OCI-LY7 (cell line): ENCODE data around the gene ST6GALNAC6. TPM values are rescaled to one million over a fixed set of nuclear protein-coding genes. Genes with fewer than 3 reads are reported as not detected.

Experiments
- BruUV-seq: library from RNA; stranded (reverse); fragments of 400-500 nt; replicated peaks from 2 replicates; lab custom pipeline; 2021; lab: Mats Ljungman, UMichigan
- CTCF ChIA-PET: fragments of 300-600 bp; sonication (Branson Sonifier 250); formaldehyde crosslinking; loops from one replicate; lab custom pipeline; 2022; ENCODE audit warnings: antibody characterized with exemption; ENCODE audit not compliant: unreplicated experiment; lab: Charles Lee
- POLR2A ChIA-PET: fragments of 300-600 bp; sonication (Branson Sonifier 250); formaldehyde crosslinking; loops from one replicate; lab custom pipeline; 2022; ENCODE audit warnings: antibody characterized with exemption; lab: Charles Lee
- DNase-seq: peaks from one replicate; pipeline ENCODE4 v3.0.0-alpha.2; 2015; ENCODE audit warnings: low spot score
- H2AFZ ChIP-seq: fragments of 200-600 bp; sonication (generic), shearing (Covaris generic); 2 replicates; pipeline ENCODE4 v1.6.1; 2014; ENCODE audit warnings: mild to moderate bottlenecking, antibody characterized with exemption, low read length, moderate library complexity
- H3K27ac ChIP-seq: fragments of 200-600 bp; sonication (generic); 2 replicates; pipeline ENCODE4 v1.5.1; 2014; ENCODE audit warnings: mixed run types, low read depth, mild to moderate bottlenecking, moderate library complexity, low read length, inconsistent platforms; ENCODE audit not compliant: poor library complexity, severe bottlenecking
- H3K36me3 ChIP-seq: fragments of 200-600 bp; sonication (generic); 2 replicates; pipeline ENCODE4 v1.6.1; 2014; ENCODE audit warnings: mild to moderate bottlenecking, antibody characterized with exemption, low read length, moderate library complexity, mixed read lengths; ENCODE audit not compliant: insufficient read depth
- H3K4me1 ChIP-seq: fragments of 200-600 bp; sonication (generic); 2 replicates; pipeline ENCODE4 v1.5.1; 2014; ENCODE audit warnings: mild to moderate bottlenecking, low read length; ENCODE audit not compliant: insufficient read depth, poor library complexity, severe bottlenecking
- H3K4me2 ChIP-seq: fragments of 200-600 bp; sonication (generic); 2 replicates; pipeline ENCODE4 v1.6.1; 2014; ENCODE audit warnings: mild to moderate bottlenecking, low read length
- H3K4me3 ChIP-seq: fragments of 200-600 bp; sonication (generic); 2 replicates; pipeline ENCODE4 v1.5.1; 2014; ENCODE audit warnings: mild to moderate bottlenecking, low read depth, low read length; ENCODE audit not compliant: poor library complexity, severe bottlenecking
- H3K79me2 ChIP-seq: fragments of 200-600 bp; sonication (generic); 2 replicates; pipeline ENCODE4 v1.6.1; 2016; ENCODE audit warnings: low read depth, mild to moderate bottlenecking, low read length, moderate library complexity, mixed read lengths; ENCODE audit not compliant: insufficient read depth
- H3K9me2 ChIP-seq: fragments of 200-600 bp; sonication (generic); 2 replicates; pipeline ENCODE4 v1.6.1; 2016; ENCODE audit warnings: mild to moderate bottlenecking, low read length, mixed read lengths; ENCODE audit not compliant: insufficient read depth
- H3K9me3 ChIP-seq: fragments of 200-600 bp; sonication (generic); 2 replicates; pipeline ENCODE4 v1.6.1; 2014; ENCODE audit warnings: mild to moderate bottlenecking, mixed run types, low read length, mixed read lengths
- H4K20me1 ChIP-seq: fragments of 200-600 bp; sonication (generic); 2 replicates; pipeline ENCODE4 v1.6.1; 2014; ENCODE audit warnings: mild to moderate bottlenecking, antibody characterized with exemption, low read length, moderate library complexity, mixed read lengths; ENCODE audit not compliant: insufficient read depth
- CTCF ChIP-seq: fragments of 200-600 bp; sonication (generic); conservative IDR thresholded peaks from 2 replicates; pipeline ENCODE4 v1.5.1; 2014; ENCODE audit warnings: mild to moderate bottlenecking, antibody characterized with exemption, low read length, moderate library complexity, mixed read lengths
- EZH2phosphoT487 ChIP-seq: fragments of 200-600 bp; sonication (generic); IDR thresholded peaks from 2 replicates; pipeline ENCODE4 v1.6.1; 2018; ENCODE audit warnings: low read depth, borderline replicate concordance, mild to moderate bottlenecking, mixed run types, antibody characterized with exemption, low read length, moderate library complexity, mixed read lengths
- intact Hi-C: fragments of 100-400 bp; cut with micrococcal nuclease; formaldehyde crosslinking; loops from one replicate; pipeline ENCODE4 v1.10.0; 2022; ENCODE audit not compliant: unreplicated experiment
- total RNA-seq, 2 experiments: library from RNA; depleted of rRNA in 1 of 2; stranded (reverse); fragments of >200 nt in 1 of 2; shearing (Covaris generic) in 1 of 2; gene quantifications; 2 replicates each; pipeline ENCODE4 v1.2.3, GENCODE V29; 2014 to 2022

Gene ST6GALNAC6
- total RNA-seq, 2 experiments from 2014 or later, result 43.7 to 51.3 TPM

- BruUV-seq, result no TSS peak
These were observed 26.8 kb downstream of the ST6GALNAC6 start for GRCh38 chr9:127872369-127873222.

GRCh38 chr9:127871531-127871930 lies 27.9 kb downstream of the ST6GALNAC6 start:
- intact Hi-C loops, result loop anchor here (2.0 to 10.0 kb wide), 4 partner anchors 47 to 367 kb away; no protein-coding TSS in a partner anchor
- Histone ChIP-seq H3K4me1 (no peaks in the 10 kb centered on the region), H3K4me3 (no peak overlapping the region), H3K4me2 (no peak overlapping the region), H4K20me1 (no peaks in the 10 kb centered on the region), H2AFZ (no peak overlapping the region), H3K27ac (no peak overlapping the region), H3K79me2 (no peaks in the 10 kb centered on the region), H3K9me3 (no peaks in the 10 kb centered on the region), H3K9me2 (no peaks in the 10 kb centered on the region), H3K36me3 (no peaks in the 10 kb centered on the region)
- TF ChIP-seq CTCF (no peak), EZH2phosphoT487 (no peak)
- DNase-seq, result no peak
- ChIA-PET POLR2A (no interaction called here), CTCF (no interaction called here)
- BruUV-seq, result no TSS peak

More at GRCh38 chr9:127872369-127873222, 26.8 kb downstream of the ST6GALNAC6 start:
- no peaks in the 10 kb centered on the region for H3K4me1 ChIP-seq
- no peaks in the 10 kb centered on the region for H3K9me3 ChIP-seq
- H3K9me2 ChIP-seq, result no peaks in the 10 kb centered on the region
- H4K20me1 ChIP-seq, result no peaks in the 10 kb centered on the region
- no peak for DNase-seq
- no peaks in the 10 kb centered on the region for H3K36me3 ChIP-seq
- ChIA-PET POLR2A (interaction anchor here (0.6 kb wide), 1 partner anchor 214 kb away, joined by 4 read pairs; no protein-coding TSS in a partner anchor), CTCF (interaction anchor here (0.6 kb wide), 1 partner anchor 70 kb away, joined by 4 read pairs; no protein-coding TSS in a partner anchor)
- intact Hi-C loops, result loop anchor here (5.0 to 10.0 kb wide), 2 partner anchors 50 to 368 kb away; no protein-coding TSS in a partner anchor
- no peak overlapping the region for H2AFZ ChIP-seq
- H3K4me3 ChIP-seq, result no peak overlapping the region
- H3K79me2 ChIP-seq, result no peaks in the 10 kb centered on the region
- H3K4me2 ChIP-seq, result no peak overlapping the region
- no peak overlapping the region for H3K27ac ChIP-seq
- TF ChIP-seq EZH2phosphoT487, result no peak
- no peak for TF ChIP-seq CTCF

- no TSS peak for BruUV-seq
- POLR2A ChIA-PET, result no interaction called here
These were observed 28.5 kb downstream of the ST6GALNAC6 start for GRCh38 chr9:127870887-127871286.

More at GRCh38 chr9:127870887-127871286, 28.5 kb downstream of the ST6GALNAC6 start:
- Histone ChIP-seq H3K9me2 (no peaks in the 10 kb centered on the region), H4K20me1 (no peaks in the 10 kb centered on the region), H3K4me3 (no peak overlapping the region), H3K4me2 (no peak overlapping the region), H3K9me3 (no peaks in the 10 kb centered on the region), H2AFZ (no peak overlapping the region), H3K4me1 (no peaks in the 10 kb centered on the region), H3K27ac (no peak overlapping the region), H3K79me2 (no peaks in the 10 kb centered on the region), H3K36me3 (no peaks in the 10 kb centered on the region)
- no peak for TF ChIP-seq EZH2phosphoT487
- no peak for TF ChIP-seq CTCF
- intact Hi-C loops, result loop anchor here (1.0 to 10.0 kb wide), 6 partner anchors 48 to 366 kb away; partner anchors contain the start of genes CDK9 and TOR2A
- CTCF ChIA-PET, result interaction anchor here (0.9 kb wide), 1 partner anchor 42 kb away, joined by 3 read pairs; no protein-coding TSS in a partner anchor
- DNase-seq, result no peak
